Ovary (tissue), 9 donors: ENCODE data around the gene CEP41. TPM values are rescaled to one million over a fixed set of nuclear protein-coding genes. Genes with fewer than 3 reads are reported as not detected.

Experiments used
- DNase-seq, 5 donors: peaks; one replicate each; pipeline ENCODE4 v3.0.0-alpha.2; 2019 to 2020
- H3K27ac ChIP-seq, 2 donors: fragments of 200-600 bp; one replicate each; pipeline versions ENCODE4 v1.5.1 to v1.8.0; 2019 to 2022
- H3K27me3 ChIP-seq: fragments of 200-600 bp; one replicate; pipeline ENCODE4 v1.8.0; 2022
- H3K36me3 ChIP-seq: fragments of 200-600 bp; sonication (generic); one replicate; pipeline ENCODE4 v1.5.1; 2019
- H3K4me1 ChIP-seq: one replicate; pipeline ENCODE4 v1.8.1; 2013; ENCODE audit warnings: mild to moderate bottlenecking, moderate library complexity; ENCODE audit not compliant: insufficient read depth
- H3K4me3 ChIP-seq: fragments of 200-600 bp; sonication (generic); one replicate; pipeline ENCODE4 v1.5.1; 2017
- H3K9me3 ChIP-seq, 2 donors: fragments of 200-600 bp in 1 of 2; sonication (generic) in 1 of 2; one replicate each; pipeline versions ENCODE4 v1.5.1 to v1.8.1; 2013 to 2019; ENCODE audit warnings: mild to moderate bottlenecking in 1 of 2, moderate library complexity in 1 of 2
- CTCF ChIP-seq, 3 donors: fragments of 450-650 bp in 2 of 3; fragments of 200-600 bp in 1 of 3; IDR thresholded peaks; one replicate each; pipeline versions ENCODE4 v1.5.1 to v1.8.0; 2016 to 2022; ENCODE audit warnings: antibody characterized with exemption in 3 of 3, mild to moderate bottlenecking in 1 of 3
- EP300 ChIP-seq: sonication (generic); formaldehyde crosslinking; IDR thresholded peaks from one replicate; pipeline ENCODE4 v1.6.1; 2017; ENCODE audit warnings: antibody characterized with exemption
- POLR2A ChIP-seq: fragments of 450-650 bp; IDR thresholded peaks from one replicate; pipeline ENCODE4 v1.6.1; 2017; ENCODE audit warnings: antibody characterized with exemption, mild to moderate bottlenecking, moderate library complexity
- WGBS, 3 donors: extraction: QIAGEN DNeasy Blood & Tissue Kit in 1 of 3; methylation state at CpG; one replicate each; pipeline versions ENCODE4 v1.1.5 to v1.1.7; 2013 to 2017; 5-methylcytosine and 5-hydroxymethylcytosine counted together
- intact Hi-C, 4 donors: fragments of 100-400 bp; cut with DNase I; formaldehyde crosslinking; loops; one replicate each; pipeline versions ENCODE4 v1.11.0 to v1.15.1; 2022 to 2023
- polyA plus RNA-seq, 2 donors: library from polyadenylated mRNA; stranded (reverse); fragments of 200-250 nt in 1 of 2; fragments of 350-450 nt in 1 of 2; fragmentation: Illumina TruSeq in 1 of 2; extraction: RNeasy Lipid Tissue Mini Kit (QIAGEN cat#74804) in 1 of 2; gene quantifications; one replicate each; pipeline ENCODE4 v1.2.3, GENCODE V29; 2013 to 2014
- total RNA-seq, 7 donors: library from RNA; depleted of rRNA in 2 of 7; stranded (reverse); fragments of >200 nt in 2 of 7; fragmentation: NEBNext Ultra II Directional in 3 of 7; extraction: Animal tissue kit (Norgen Biotek cat#: 25700) in 3 of 7; gene quantifications; one replicate each; pipeline versions ENCODE4 v1.1.0 to v1.2.4, GENCODE V29; 2016 to 2023
- donor health status: DM: no; HTN: no; CAD: no; lungs with moderate emphysema.
- donor health status: DM: no; HTN: no; CAD: no.
- donor health status: Bipolar disorder and iron deficiency.
- donor health status: DM: yes; HTN: yes; CAD: no.
- donor health status: DM: no; HTN: no; CAD: no.
- donor health status: DM: yes; HTN: yes; CAD: no.

The CEP41 gene
- total and polyA plus RNA-seq, 9 donors, result 1.8 to 21.3 (median 10.5) TPM

GRCh38 chr7:130425796-130426195 lies 15.0 kb downstream of the CEP41 start:
- no peak for DNase-seq
- intact Hi-C loops, result no loop called here
- WGBS, 3 donors, result 77 to 82% (median 81%) methylated on average over 4 of the region's 4 CpGs
- no peaks in the 10 kb centered on the region for H3K27me3 ChIP-seq
- no peaks in the 10 kb centered on the region for H3K9me3 ChIP-seq
- H3K36me3 ChIP-seq, result no peaks in the 10 kb centered on the region
- H3K4me3 ChIP-seq, result no peak overlapping the region
- no peak for TF ChIP-seq CTCF (IDR thresholded peaks at IDR 0.05)
- TF ChIP-seq POLR2A, result no peak
- TF ChIP-seq EP300, result no peak
- no peak overlapping the region for H3K27ac ChIP-seq
- peaks cover 1% of the 10 kb centered on the region for H3K4me1 ChIP-seq

DNA sequence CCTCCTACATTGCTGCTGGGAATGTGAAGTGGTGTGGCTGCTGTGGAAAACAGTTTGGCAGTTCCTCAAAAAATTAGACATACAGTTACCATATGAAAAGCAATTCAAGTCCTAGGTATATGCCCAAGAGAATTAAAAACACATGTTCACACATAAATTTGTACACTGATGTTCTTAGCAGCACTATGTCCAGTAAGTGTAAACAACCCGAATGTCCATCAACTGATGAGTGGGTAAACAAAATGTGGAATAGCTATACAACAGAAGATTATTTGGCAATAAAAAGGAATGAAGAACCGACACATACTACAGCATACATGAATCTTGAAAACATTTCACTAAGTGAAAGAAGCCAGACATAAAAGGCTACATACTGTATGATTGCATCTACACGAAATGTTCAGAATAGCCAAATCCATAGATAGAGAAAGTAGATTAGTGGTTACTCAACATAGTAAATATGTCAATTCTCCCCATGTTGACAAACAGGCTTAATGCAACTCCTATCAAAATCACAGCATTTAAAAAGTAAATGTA lies 17.2 kb downstream of the CEP41 start:
- Histone ChIP-seq H3K9me3 (no peaks in the 10 kb centered on the region), H3K36me3 (no peaks in the 10 kb centered on the region), H3K27me3 (no peaks in the 10 kb centered on the region), H3K27ac (no peak overlapping the region), H3K4me3 (no peak overlapping the region), H3K4me1 (no peaks in the 10 kb centered on the region)
- intact Hi-C loops, result no loop called here
- DNase-seq, result no peak
- TF ChIP-seq CTCF (IDR thresholded peaks at IDR 0.05) (no peak), POLR2A (no peak), EP300 (no peak)
- WGBS, 3 donors, result 96 to 97% (median 96%) methylated on average over 3 of the region's 3 CpGs

DNA sequence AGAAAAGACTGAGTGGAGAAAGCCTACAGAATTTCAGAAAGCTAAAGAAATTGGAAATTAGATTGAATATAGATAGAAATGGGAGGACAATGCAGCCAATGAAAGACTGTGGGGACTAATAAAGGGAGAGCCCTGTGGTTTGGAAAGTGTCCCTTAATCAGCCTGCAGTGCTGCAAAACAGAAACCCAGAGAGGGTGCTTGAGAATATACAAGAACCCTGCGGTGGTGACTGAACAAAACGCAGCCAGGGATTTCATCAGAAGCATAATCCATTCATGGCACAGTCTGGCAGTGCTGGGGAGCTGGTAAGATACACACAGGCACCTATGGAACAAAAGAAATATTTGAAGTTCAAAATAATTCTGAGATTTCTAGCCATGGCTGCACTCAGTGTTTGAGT lies 19.1 kb downstream of the CEP41 start:
- Histone ChIP-seq H3K4me3 (no peak overlapping the region), H3K4me1 (peaks cover 2% of the 10 kb centered on the region), H3K27ac (no peak overlapping the region), H3K9me3 (no peaks in the 10 kb centered on the region), H3K27me3 (no peaks in the 10 kb centered on the region), H3K36me3 (no peaks in the 10 kb centered on the region)
- intact Hi-C loops, result no loop called here
- 51 to 76% (median 62%) methylated on average over 2 of the region's 2 CpGs for WGBS, 3 donors
- TF ChIP-seq EP300 (no peak), CTCF (IDR thresholded peaks at IDR 0.05) (no peak), POLR2A (no peak)
- DNase-seq, result no peak

GRCh38 chr7:130420943-130421578 lies 19.8 kb downstream of the CEP41 start:
- Histone ChIP-seq H3K27me3 (no peaks in the 10 kb centered on the region), H3K36me3 (no peaks in the 10 kb centered on the region), H3K4me3 (no peak overlapping the region), H3K9me3 (no peaks in the 10 kb centered on the region), H3K27ac (no peak overlapping the region), H3K4me1 (peaks cover 2% of the 10 kb centered on the region)
- WGBS, 3 donors, result 71 to 89% (median 73%) methylated on average over 4 of the region's 4 CpGs
- DNase-seq, result no peak
- intact Hi-C loops, result no loop called here
- TF ChIP-seq EP300 (no peak), POLR2A (no peak), CTCF (IDR thresholded peaks at IDR 0.05) (no peak)
